ENCODE measurements around the gene EDARADD. TPM values are rescaled to one million over a fixed set of nuclear protein-coding genes. Genes with fewer than 3 reads are reported as not detected.
A peak's percentile ranks its signal among the peaks of the same experiment; 100 is the strongest.

EDARADD gene
- total and polyA plus RNA-seq, 8 donors: 0.73 to 7.5 (median 4.5) TPM

GRCh38 chr1:236391008-236391407 lies 3.1 kb upstream of the EDARADD start:
- peaks cover 0 to 21% of the 10 kb centered on the region in 2 donors for H3K4me1 ChIP-seq
- H3K36me3 ChIP-seq: no peaks in the 10 kb centered on the region
- no peak overlapping the region for H3K27ac ChIP-seq
- ATAC-seq: no peak
- TF ChIP-seq CTCF (IDR thresholded peaks at IDR 0.05): no peak
- intact Hi-C loops (cut with DNase I): no loop called here
- no peak overlapping the region for H3K4me3 ChIP-seq
- no peak for DNase-seq
- no peaks in the 10 kb centered on the region for H3K9me3 ChIP-seq
- H3K27me3 ChIP-seq: peaks cover 17 to 45% of the 10 kb centered on the region in 2 donors

- DNase-seq: no peak
- Histone ChIP-seq H3K4me3 (no peak overlapping the region), H3K36me3 (no peaks in the 10 kb centered on the region), H3K9me3 (no peaks in the 10 kb centered on the region), H3K4me1 (peaks cover 0 to 24% of the 10 kb centered on the region in 2 donors), H3K27me3 (peaks cover 23 to 56% of the 10 kb centered on the region in 2 donors), H3K27ac (no peak overlapping the region)
- no peak for TF ChIP-seq CTCF (IDR thresholded peaks at IDR 0.05)
- intact Hi-C loops (cut with DNase I): no loop called here
- ATAC-seq: no peak
Observed at GRCh38 chr1:236392182-236392581, 1.9 kb upstream of the EDARADD start.

- ATAC-seq (peak; percentile 13), DNase-seq (no peak)
- Histone ChIP-seq H3K27ac (peak overlapping the region in 1 of 2 donors; percentile 18), H3K4me3 (peak overlapping the region; percentile 41 to 51), H3K4me1 (peaks cover 0 to 24% of the 10 kb centered on the region in 2 donors), H3K27me3 (peaks cover 23 to 66% of the 10 kb centered on the region in 2 donors), H3K9me3 (no peaks in the 10 kb centered on the region), H3K36me3 (no peaks in the 10 kb centered on the region)
- intact Hi-C loops (cut with DNase I): no loop called here
- TF ChIP-seq CTCF (IDR thresholded peaks at IDR 0.05): no peak
Observed at GRCh38 chr1:236394879-236395229, 768 bp downstream of the EDARADD start.

GRCh38 chr1:236395230-236395946 lies 1.3 kb downstream of the EDARADD start:
- intact Hi-C loops (cut with DNase I): no loop called here
- Histone ChIP-seq H3K9me3 (no peaks in the 10 kb centered on the region), H3K27ac (peak overlapping the region in 1 of 2 donors; percentile 18), H3K27me3 (peaks cover 23 to 64% of the 10 kb centered on the region in 2 donors), H3K4me3 (peak overlapping the region; percentile 41 to 51), H3K36me3 (no peaks in the 10 kb centered on the region), H3K4me1 (peaks cover 0 to 24% of the 10 kb centered on the region in 2 donors)
- DNase-seq (peak in 3 of 4 donors; percentile 71 to 81 (median 74)), ATAC-seq (peak; percentile 44)
- TF ChIP-seq CTCF (IDR thresholded peaks at IDR 0.05): no peak

GRCh38 chr1:236395947-236396664 lies 2.0 kb downstream of the EDARADD start:
- ATAC-seq: no peak

More at GRCh38 chr1:236395947-236396664, 2.0 kb downstream of the EDARADD start:
- no peaks in the 10 kb centered on the region for H3K9me3 ChIP-seq
- intact Hi-C loops (cut with DNase I): no loop called here
- no peak for DNase-seq
- TF ChIP-seq CTCF (IDR thresholded peaks at IDR 0.05): no peak
- H3K4me1 ChIP-seq: peaks cover 0 to 24% of the 10 kb centered on the region in 2 donors
- no peak overlapping the region for H3K27ac ChIP-seq
- peak overlapping the region; percentile 41 to 51 for H3K4me3 ChIP-seq
- no peaks in the 10 kb centered on the region for H3K36me3 ChIP-seq
- H3K27me3 ChIP-seq: peaks cover 23 to 62% of the 10 kb centered on the region in 2 donors

All from left lung (tissue), 10 donors.